ENCODE measurements around the gene GOT1.

- no peak for TF ChIP-seq EZH2 (IDR thresholded peaks at IDR 0.05; ENCODE audit: low read length, unreplicated experiment)
- no peak for TF ChIP-seq CTCF (conservative IDR thresholded peaks at IDR 0.05; ENCODE audit: low read depth, low read length)
- no peak for TF ChIP-seq EZH2phosphoT487 (IDR thresholded peaks at IDR 0.05; ENCODE audit: borderline replicate concordance, low read length)
These were observed 65.1 kb downstream of the GOT1 start for GRCh38 chr10:99365311-99365710.
